HepG2 (cell line): ENCODE results near the gene VGLL4. TPM values are rescaled to one million over a fixed set of nuclear protein-coding genes. Genes with fewer than 3 reads are reported as not detected.
A peak's percentile ranks its signal among the peaks of the same experiment; 100 is the strongest.

ENCODE experiments used
- BRD4 ChIP-seq: sonication (generic); formaldehyde crosslinking; IDR thresholded peaks from 2 replicates; pipeline ENCODE4 v1.4.0; 2020; ENCODE audit warnings: missing genetic modification reagents
- CBX5 ChIP-seq: sonication (generic); formaldehyde crosslinking; IDR thresholded peaks from 2 replicates; pipeline ENCODE4 v1.4.0; 2020; ENCODE audit warnings: missing genetic modification reagents, borderline replicate concordance
- CCAR2 ChIP-seq: fragments of 200-400 bp; formaldehyde crosslinking; optimal IDR thresholded peaks from 2 replicates; pipeline ENCODE3; 2018; ENCODE audit warnings: low read depth, mild to moderate bottlenecking, low read length, moderate library complexity
- EP300 ChIP-seq, 3 experiments: sonication (generic) in 1 of 3; formaldehyde crosslinking in 1 of 3; IDR thresholded peaks; 2 replicates each; pipeline versions ENCODE4 v1.5.1 to v1.6.1; 2011 to 2020; ENCODE audit warnings: low read depth in 2 of 3, low read length in 2 of 3, borderline replicate concordance in 1 of 3, improper control_type of control experiment in 1 of 3, mild to moderate bottlenecking in 1 of 3, missing genetic modification reagents in 1 of 3, moderate library complexity in 1 of 3
- GATAD2A ChIP-seq: IDR thresholded peaks from 2 replicates; pipeline ENCODE4 v1.6.1; 2016
- MED1 ChIP-seq: sonication (generic); formaldehyde crosslinking; IDR thresholded peaks from 2 replicates; pipeline ENCODE4 v1.4.0; 2020; ENCODE audit warnings: missing genetic modification reagents
- NR2C2 ChIP-seq: sonication (generic); formaldehyde crosslinking; IDR thresholded peaks from 2 replicates; pipeline ENCODE4 v1.4.0; 2020; ENCODE audit warnings: missing genetic modification reagents, mild to moderate bottlenecking, moderate library complexity, borderline replicate concordance
- PAF1 ChIP-seq: IDR thresholded peaks from 2 replicates; pipeline ENCODE4 v1.6.1; 2016; ENCODE audit warnings: missing genetic modification reagents, missing compliant biosample characterization
- RARA ChIP-seq: IDR thresholded peaks from 2 replicates; pipeline ENCODE4 v1.6.1; 2016; ENCODE audit warnings: missing genetic modification reagents, missing compliant biosample characterization
- RFXANK ChIP-seq: IDR thresholded peaks from 2 replicates; pipeline ENCODE4 v1.6.1; 2016
- RNF2 ChIP-seq: fragments of 450-650 bp; conservative IDR thresholded peaks from 2 replicates; pipeline ENCODE4 v1.6.1; 2016; ENCODE audit warnings: low read depth
- SATB2 ChIP-seq: sonication (generic); formaldehyde crosslinking; IDR thresholded peaks from 2 replicates; pipeline ENCODE4 v1.5.0; 2020; ENCODE audit warnings: missing genetic modification reagents
- SMARCE1 ChIP-seq: fragments of 450-650 bp; IDR thresholded peaks from 2 replicates; pipeline ENCODE4 v1.6.1; 2017; ENCODE audit warnings: borderline replicate concordance
- TEAD3 ChIP-seq: optimal IDR thresholded peaks from 2 replicates; pipeline ENCODE3; 2016; ENCODE audit warnings: borderline replicate concordance
- THAP11 ChIP-seq: IDR thresholded peaks from 2 replicates; pipeline ENCODE4 v1.6.1; 2016; ENCODE audit warnings: missing biosample characterization, missing genetic modification reagents
- TMF1 ChIP-seq: sonication (generic); formaldehyde crosslinking; IDR thresholded peaks from 2 replicates; pipeline ENCODE4 v1.8.1; 2022; ENCODE audit warnings: low read depth, missing genetic modification reagents
- ZFAT ChIP-seq: sonication (generic); formaldehyde crosslinking; conservative IDR thresholded peaks from 2 replicates; pipeline ENCODE4 v1.8.1; 2023; ENCODE audit warnings: missing genetic modification reagents, inconsistent platforms
- ZNF34 ChIP-seq: sonication (generic); formaldehyde crosslinking; IDR thresholded peaks from 2 replicates; pipeline ENCODE4 v1.4.0; 2020; ENCODE audit warnings: mild to moderate bottlenecking, missing genetic modification reagents, borderline replicate concordance
- ZNF446 ChIP-seq: sonication (generic); formaldehyde crosslinking; IDR thresholded peaks from 2 replicates; pipeline ENCODE4 v1.5.0; 2020; ENCODE audit warnings: mild to moderate bottlenecking, missing genetic modification reagents
- ZNF546 ChIP-seq: sonication (generic); formaldehyde crosslinking; conservative IDR thresholded peaks from 2 replicates; pipeline ENCODE4 v1.8.1; 2023; ENCODE audit warnings: mild to moderate bottlenecking, missing genetic modification reagents
- ZNF567 ChIP-seq: sonication (generic); formaldehyde crosslinking; IDR thresholded peaks from 2 replicates; pipeline ENCODE4 v1.8.1; 2023; ENCODE audit warnings: mild to moderate bottlenecking, missing genetic modification reagents, borderline replicate concordance
- ZNF747 ChIP-seq: sonication (generic); formaldehyde crosslinking; IDR thresholded peaks from 2 replicates; pipeline ENCODE4 v1.8.1; 2023; ENCODE audit warnings: missing genetic modification reagents, mild to moderate bottlenecking, borderline replicate concordance
- ZNF878 ChIP-seq: sonication (generic); formaldehyde crosslinking; IDR thresholded peaks from 2 replicates; pipeline ENCODE4 v1.8.1; 2023; ENCODE audit warnings: mild to moderate bottlenecking, missing genetic modification reagents, moderate library complexity
- polyA plus RNA-seq, 8 experiments: library from polyadenylated mRNA; depleted of rRNA in 3 of 8; stranded (reverse) in 7 of 8; unstranded in 1 of 8; fragments of >200 nt; fragmentation: Illumina TruSeq in 4 of 8; extraction: Trizol in 4 of 8; gene quantifications; 2 replicates each; pipeline versions ENCODE4 v1.2.1 to v1.2.3, GENCODE V29; 2011 to 2016; ENCODE audit warnings: low read depth in 4 of 8, missing spikeins in 1 of 8, mixed read lengths in 1 of 8; ENCODE audit not compliant: insufficient read depth in 1 of 8
- total RNA-seq, 5 experiments: library from RNA; depleted of rRNA; stranded (reverse); fragments of >200 nt; fragmentation: Illumina TruSeq; extraction: Trizol; gene quantifications; 2 replicates each; pipeline ENCODE4 v1.2.3, GENCODE V29; 2016; ENCODE audit warnings: low read depth in 1 of 5
- TF ChIP-seq, protein P1 (sequence below): sonication (generic); formaldehyde crosslinking; IDR thresholded peaks from 2 replicates; pipeline ENCODE4 v1.4.0; 2020; ENCODE audit warnings: missing genetic modification reagents
- TF ChIP-seq, protein P2 (sequence below): sonication (generic); formaldehyde crosslinking; IDR thresholded peaks from 2 replicates; pipeline ENCODE4 v1.9.0; 2022; ENCODE audit warnings: missing genetic modification reagents, mild to moderate bottlenecking, borderline replicate concordance
- TF ChIP-seq, protein P3 (sequence below): sonication (generic); formaldehyde crosslinking; IDR thresholded peaks from 2 replicates; pipeline ENCODE4 v1.5.1; 2020; ENCODE audit warnings: missing genetic modification reagents, mild to moderate bottlenecking, borderline replicate concordance

The VGLL4 gene
- total and polyA plus RNA-seq, 2 of the 13 experiments (the other 11 are each of a cell fraction or from before 2014, with no cell fraction given) = 23.2 to 39.0 TPM

DNA sequence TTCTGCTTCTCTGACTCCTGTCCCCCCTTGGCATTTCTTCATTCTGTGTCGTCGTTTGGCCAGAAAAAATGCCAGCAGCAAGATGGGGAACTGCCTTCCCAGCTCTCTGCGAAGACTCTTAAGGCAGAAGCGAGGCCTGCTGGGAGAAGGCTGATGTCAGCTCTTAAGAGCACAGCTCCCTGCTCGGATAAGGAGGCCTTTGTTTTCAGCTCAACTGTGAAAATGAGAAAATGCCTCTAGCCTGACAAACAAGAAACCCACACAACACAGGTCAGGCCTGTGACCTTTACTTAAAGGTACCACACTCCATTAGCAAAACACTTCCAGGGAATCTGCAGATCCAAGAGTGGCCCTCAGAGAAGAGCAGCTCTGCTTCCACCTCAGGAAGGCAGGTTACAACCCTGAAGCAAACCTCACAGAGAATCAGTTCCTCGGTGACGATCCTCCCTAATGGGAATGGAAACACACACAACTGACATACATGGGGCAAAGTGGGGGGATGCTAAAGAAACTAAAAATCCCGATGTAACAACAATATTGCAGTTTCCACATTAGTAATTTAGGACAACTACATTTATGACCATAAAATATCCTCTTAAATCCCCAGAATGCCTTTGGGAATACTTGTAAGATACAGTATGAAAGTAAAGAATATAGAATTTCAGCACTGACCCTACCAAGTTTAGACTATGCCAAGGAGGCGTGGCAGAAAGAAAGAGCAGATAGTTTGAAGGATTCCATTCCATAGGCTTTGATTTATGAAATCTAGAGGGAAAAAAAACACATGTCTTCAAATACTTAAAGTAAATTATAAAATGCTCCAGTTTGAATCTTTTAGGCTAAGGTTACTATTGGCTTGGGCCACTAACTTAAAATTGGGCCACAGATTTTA is 52.1 kb downstream of the VGLL4 start (continued):
- TF ChIP-seq EP300 (IDR thresholded peaks at IDR 0.05; ENCODE audit: low read depth in 2 of 2, low read length in 2 of 2) (peak in 1 of 2 experiments; percentile 36; a peak in 1 of 4 replicates), EP300 (CRISPR knock-in tag; IDR thresholded peaks at IDR 0.05; ENCODE audit: borderline replicate concordance) (no peak), TEAD3 (CRISPR knock-in tag) (peak; percentile 40), ZNF567 (CRISPR knock-in tag) (no peak), SMARCE1 (no peak), RARA (CRISPR knock-in tag) (no peak; the same call in 1 of the 2 replicates), RNF2 (no peak), SATB2 (CRISPR knock-in tag) (no peak), CBX5 (CRISPR knock-in tag) (no peak), RFXANK (CRISPR knock-in tag) (no peak), BRD4 (CRISPR knock-in tag) (no peak), ZNF747 (CRISPR knock-in tag) (no peak), NR2C2 (CRISPR knock-in tag) (no peak; the same call in 1 of the 2 replicates), GATAD2A (CRISPR knock-in tag) (peak; percentile 78), ZNF546 (CRISPR knock-in tag) (no peak), ZNF878 (CRISPR knock-in tag) (no peak), ZNF446 (CRISPR knock-in tag) (no peak), MED1 (CRISPR knock-in tag) (peak; percentile 26; the same call in 1 of the 2 replicates), PAF1 (CRISPR knock-in tag) (no peak), CCAR2 (no peak), ZFAT (CRISPR knock-in tag) (no peak), TMF1 (no peak), THAP11 (CRISPR knock-in tag) (0 out of 2 replicates have a peak, but pooled peaks have one; percentile 31), ZNF34 (CRISPR knock-in tag) (no peak)
- TF ChIP-seq, protein P1, sequence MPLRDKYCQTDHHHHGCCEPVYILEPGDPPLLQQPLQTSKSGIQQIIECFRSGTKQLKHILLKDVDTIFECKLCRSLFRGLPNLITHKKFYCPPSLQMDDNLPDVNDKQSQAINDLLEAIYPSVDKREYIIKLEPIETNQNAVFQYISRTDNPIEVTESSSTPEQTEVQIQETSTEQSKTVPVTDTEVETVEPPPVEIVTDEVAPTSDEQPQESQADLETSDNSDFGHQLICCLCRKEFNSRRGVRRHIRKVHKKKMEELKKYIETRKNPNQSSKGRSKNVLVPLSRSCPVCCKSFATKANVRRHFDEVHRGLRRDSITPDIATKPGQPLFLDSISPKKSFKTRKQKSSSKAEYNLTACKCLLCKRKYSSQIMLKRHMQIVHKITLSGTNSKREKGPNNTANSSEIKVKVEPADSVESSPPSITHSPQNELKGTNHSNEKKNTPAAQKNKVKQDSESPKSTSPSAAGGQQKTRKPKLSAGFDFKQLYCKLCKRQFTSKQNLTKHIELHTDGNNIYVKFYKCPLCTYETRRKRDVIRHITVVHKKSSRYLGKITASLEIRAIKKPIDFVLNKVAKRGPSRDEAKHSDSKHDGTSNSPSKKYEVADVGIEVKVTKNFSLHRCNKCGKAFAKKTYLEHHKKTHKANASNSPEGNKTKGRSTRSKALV (CRISPR knock-in tag) = no peak
- TF ChIP-seq, protein P2, sequence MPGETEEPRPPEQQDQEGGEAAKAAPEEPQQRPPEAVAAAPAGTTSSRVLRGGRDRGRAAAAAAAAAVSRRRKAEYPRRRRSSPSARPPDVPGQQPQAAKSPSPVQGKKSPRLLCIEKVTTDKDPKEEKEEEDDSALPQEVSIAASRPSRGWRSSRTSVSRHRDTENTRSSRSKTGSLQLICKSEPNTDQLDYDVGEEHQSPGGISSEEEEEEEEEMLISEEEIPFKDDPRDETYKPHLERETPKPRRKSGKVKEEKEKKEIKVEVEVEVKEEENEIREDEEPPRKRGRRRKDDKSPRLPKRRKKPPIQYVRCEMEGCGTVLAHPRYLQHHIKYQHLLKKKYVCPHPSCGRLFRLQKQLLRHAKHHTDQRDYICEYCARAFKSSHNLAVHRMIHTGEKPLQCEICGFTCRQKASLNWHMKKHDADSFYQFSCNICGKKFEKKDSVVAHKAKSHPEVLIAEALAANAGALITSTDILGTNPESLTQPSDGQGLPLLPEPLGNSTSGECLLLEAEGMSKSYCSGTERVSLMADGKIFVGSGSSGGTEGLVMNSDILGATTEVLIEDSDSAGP (CRISPR knock-in tag) = peak; percentile 95
- TF ChIP-seq, protein P3, sequence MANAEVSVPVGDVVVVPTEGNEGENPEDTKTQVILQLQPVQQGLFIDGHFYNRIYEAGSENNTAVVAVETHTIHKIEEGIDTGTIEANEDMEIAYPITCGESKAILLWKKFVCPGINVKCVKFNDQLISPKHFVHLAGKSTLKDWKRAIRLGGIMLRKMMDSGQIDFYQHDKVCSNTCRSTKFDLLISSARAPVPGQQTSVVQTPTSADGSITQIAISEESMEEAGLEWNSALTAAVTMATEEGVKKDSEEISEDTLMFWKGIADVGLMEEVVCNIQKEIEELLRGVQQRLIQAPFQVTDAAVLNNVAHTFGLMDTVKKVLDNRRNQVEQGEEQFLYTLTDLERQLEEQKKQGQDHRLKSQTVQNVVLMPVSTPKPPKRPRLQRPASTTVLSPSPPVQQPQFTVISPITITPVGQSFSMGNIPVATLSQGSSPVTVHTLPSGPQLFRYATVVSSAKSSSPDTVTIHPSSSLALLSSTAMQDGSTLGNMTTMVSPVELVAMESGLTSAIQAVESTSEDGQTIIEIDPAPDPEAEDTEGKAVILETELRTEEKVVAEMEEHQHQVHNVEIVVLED (CRISPR knock-in tag) = no peak
